GDM1 (cell line): Measurements from ENCODE around the gene ANOS1.

ENCODE experiments used
- DNase-seq: peaks from one replicate; lab custom pipeline; 2025; lab: John Stamatoyannopoulos, UW

The ANOS1 gene

DNA sequence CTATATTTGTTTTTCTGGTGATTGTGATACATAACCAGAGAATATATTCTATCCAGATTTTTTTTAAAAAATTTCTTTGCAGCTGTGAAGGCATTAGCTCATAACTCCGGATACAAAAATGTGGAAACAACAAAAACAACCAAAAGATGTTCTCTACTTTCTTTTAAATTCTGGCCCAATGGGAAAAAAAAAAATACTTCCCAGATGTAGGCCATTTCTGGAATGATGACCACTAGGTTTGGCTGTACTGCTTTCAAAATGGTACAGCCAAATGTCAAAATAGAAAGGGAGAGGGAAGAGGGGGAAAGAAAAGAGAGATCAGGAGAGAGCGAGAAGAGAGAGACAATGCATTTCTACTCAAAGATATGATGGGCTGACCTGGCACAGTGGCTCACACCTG lies 14.6 kb downstream of the ANOS1 start:
- DNase-seq: no peak

DNA sequence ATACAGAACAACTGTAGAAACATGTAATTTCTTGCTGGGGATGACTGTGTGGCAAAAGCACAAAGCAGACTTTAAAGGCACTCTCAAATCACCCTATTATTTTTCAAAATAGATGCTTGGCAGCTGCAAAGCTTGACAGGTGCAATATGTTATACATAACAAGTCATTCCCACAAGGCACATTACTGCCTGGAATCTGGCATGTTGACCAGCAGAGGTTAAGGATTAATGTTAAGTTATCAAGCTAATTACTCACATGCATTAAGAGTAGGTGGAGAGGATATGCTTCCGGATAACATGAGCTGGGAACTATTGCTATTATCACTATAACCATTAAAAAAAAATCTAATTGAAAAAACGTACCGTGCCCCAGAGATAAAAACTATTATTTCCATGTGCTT lies 17.8 kb downstream of the ANOS1 start:
- DNase-seq: no peak

DNA sequence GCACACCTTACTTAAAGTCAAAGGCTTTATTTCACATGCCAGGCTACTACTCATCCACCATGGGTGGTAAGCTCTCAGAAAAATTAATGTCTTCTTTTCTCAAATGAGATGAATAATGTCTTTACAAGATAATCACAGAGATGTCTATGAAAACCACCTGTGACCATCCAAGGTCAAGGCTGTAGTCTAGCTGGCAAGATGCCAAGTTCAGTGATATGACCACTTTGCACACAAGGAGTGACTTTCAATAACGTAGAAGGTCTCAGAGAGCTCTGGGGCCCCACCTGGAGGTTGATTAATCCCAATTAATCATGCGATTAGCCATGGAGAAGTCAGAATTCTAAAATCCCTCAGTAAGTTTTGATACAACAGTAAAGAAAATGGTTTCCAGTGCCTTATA lies 20.5 kb downstream of the ANOS1 start:
- no peak for DNase-seq

DNA sequence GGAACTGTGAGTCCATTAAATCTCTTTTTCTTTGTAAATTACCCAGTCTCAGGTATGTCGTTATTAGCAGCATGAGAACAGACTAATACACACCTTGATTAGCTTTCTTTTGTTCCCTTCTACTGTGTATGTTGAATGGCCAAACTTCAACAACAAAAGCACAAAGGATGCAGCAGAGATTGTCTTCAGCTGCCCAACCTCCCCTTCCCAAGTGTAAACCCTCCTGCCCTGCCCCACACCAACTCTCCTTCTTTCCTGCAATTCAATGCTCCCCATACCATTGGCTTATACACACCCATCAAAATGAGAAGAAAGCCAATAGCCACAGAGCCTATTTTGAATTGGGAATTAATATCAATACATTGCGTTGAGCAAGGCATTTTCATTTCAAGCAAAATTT lies 27.8 kb downstream of the ANOS1 start:
- DNase-seq: no peak

DNA sequence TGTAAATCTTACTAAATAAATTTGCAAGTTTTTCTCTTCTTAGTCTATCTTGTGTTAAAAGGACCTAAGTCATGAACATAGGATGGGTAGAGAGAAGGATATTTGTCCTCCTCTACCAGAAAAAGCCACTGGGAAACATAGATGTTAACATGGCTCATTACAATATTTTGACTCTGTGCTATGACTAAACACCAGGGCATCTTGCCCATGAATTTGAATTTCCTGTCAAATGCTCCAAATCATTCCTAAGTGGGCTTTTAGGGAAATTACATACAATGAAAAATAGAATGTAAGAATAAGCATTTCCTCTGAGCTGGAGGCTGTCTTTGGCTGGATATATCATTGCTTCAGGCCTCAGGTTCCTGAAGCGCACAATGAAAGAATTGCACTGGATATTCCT lies 39.1 kb downstream of the ANOS1 start:
- DNase-seq: no peak

DNA sequence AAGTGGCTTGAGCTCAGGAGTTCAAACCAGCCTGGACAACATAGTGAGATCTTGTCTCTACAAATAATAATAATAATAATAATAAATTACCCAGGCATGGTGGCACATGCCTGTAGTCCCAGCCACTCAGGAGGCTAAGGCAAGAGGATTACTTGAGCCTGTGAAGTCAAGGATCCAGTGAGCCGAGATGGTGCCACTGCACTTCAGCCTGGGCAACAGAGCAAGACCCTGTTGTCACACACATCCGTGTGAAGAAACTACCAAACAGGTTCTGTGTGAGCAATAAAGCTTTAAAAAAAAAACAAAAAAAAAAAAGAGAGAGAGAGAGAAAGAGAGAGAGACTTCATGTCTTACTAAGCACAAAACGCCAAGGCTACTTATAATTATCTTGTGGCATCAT lies 42.5 kb downstream of the ANOS1 start:
- DNase-seq: no peak

DNA sequence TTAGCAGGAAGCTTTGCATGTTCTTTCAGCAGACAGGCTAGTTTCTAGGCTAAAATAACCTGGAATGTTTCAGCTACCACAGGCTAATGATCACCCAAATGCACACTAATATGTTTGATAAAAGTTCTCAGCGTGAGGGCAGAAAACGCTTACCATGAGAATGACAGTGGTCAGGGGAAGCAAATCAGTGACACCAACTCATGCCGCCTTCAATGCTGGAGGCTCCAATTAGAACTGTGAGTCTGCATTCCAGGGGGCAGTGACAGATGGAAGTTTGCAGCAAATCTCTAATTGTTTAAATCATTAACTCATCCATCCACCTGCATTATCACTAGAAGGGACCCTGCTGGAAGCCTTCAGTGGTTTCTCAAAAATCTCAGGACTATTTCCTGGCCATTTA lies 43.2 kb downstream of the ANOS1 start:
- no peak for DNase-seq

DNA sequence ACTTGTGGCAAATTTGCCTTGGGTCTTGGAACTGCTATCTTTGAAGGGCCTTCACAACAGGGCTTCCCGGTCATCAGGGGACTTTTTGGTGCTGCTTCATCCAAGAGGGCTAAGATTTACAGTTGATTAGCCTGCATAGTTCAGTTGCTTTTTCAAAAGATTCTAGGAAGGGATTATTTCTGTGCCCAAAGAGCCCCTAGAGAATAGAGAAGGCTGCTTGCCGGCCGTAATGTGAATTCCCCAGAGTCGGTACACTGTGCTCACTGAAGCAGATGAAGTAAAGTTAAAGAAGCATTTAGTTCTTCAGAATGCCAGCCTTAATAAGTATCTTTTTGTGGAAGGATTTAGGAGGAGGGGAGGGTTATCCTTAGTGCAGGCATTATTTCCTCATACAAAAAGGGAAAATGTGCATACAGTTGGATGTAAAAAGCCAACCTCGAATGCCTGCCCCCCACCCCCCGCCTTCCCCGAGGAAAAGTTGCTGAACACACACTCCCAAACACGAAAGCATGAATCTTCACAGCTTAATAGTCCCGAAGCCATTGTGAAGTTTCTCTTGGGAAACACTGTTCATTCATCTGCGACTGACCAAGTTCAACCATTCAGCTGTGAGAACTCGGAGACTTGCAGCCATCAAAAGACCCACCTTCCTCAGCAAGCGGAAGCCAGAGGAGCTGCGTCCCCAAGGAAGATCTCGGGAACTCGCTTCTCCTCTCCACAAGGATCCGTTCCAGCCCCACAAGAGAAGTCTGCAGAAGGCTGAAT lies 47.6 kb downstream of the ANOS1 start:
- no peak for DNase-seq

DNA sequence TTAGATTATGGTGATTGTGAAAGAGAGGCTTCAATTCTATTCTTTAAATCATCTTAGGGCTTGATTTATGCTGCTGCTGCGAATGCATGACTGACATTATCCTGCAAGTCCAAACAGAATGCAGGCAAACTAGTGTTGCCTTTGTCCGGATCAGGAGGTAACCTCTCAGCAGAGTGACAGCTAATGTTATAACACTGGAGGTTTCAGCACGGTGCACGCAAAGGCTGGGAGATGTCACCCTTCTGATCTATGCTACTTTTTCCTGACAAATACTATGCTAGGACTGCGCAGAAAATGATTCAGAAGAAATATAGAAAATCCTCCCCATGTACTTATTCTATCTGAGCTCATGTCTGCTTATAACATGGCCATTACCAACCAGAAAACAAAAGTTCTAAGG lies 48.2 kb downstream of the ANOS1 start:
- no peak for DNase-seq

DNA sequence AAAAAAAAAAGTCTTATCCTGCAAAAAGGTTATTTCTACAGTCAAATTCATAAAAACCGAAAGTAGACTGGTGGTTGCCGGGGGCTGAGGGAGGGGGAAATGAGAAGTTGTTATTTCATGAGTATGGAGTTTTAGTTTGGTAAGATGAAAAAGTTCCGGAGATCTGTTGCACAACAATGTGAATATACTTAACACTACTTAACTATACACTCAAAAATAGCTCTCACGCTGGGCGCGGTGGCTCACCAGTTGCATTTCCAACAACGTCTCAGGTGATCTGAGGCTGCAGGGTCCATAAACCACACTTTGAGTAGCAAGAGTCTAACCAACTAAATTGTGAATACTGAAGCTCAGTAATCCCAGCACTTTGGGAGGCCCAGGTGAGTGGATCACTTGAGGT lies 52.4 kb downstream of the ANOS1 start:
- no peak for DNase-seq

DNA sequence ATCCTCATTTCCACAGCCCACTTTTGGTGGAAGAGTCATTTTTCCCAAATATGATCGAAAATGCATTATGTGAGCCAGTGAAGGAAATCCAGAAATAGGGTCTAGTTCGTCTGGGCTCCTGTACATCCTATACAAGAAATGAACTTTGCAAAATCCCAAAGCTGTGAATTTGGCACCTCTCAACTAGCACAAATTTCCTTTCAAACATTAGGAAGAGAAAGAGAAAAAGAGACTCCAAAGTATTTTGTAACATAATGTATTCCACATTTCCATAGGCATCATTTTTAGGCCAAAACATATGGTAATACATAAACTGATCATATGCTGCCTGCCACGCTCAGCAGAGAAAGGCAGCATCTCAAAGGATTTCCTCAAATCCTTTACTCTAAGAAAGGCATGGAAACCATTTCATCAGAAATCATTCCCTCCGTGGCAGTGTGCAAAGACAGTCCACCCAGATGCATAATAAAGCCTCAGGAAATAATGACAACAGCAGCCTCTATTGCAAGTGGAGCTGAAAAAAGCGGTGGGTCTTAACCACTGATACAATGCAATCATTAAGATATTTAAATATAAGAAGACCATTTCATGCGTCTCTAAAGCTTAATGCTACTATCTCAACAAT lies 56.8 kb downstream of the ANOS1 start:
- no peak for DNase-seq

DNA sequence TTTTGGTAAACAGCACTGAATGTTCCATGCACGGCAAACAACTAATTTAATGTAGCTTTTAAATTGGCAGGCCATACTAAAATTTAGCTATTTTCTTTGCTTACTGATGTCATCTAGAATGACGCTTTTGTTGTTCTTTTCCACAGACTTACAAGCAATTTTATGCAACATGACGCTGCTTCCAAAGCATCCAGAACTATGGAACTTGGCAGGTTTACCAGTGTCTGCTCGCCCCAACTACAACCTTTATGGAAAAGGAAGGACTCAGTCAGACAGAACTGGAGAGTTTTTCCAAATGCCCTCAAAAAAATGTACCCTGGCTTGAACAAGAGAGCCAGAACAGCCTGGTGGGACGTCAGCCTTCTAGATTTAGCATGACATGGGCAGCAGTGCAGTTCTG lies 58.7 kb downstream of the ANOS1 start:
- no peak for DNase-seq

DNA sequence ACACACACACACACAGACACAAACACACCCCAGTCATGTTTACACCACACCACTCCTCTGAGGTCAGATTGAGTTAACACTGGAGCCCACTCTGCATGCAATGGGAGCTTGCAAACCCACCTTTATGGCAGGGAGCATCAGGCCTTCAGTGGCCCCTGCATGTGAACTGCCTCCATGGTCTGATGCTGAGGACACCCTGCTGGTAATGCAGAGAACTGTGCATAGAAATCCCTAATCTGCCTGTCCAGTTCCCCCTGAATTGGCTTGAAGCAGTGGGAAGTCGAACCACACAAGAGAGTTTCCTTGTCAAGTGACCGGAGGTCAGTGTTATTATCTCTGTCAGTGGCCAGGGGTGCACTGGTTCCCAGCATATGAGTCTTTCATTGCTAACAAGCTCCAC lies 59.8 kb downstream of the ANOS1 start:
- DNase-seq: no peak

DNA sequence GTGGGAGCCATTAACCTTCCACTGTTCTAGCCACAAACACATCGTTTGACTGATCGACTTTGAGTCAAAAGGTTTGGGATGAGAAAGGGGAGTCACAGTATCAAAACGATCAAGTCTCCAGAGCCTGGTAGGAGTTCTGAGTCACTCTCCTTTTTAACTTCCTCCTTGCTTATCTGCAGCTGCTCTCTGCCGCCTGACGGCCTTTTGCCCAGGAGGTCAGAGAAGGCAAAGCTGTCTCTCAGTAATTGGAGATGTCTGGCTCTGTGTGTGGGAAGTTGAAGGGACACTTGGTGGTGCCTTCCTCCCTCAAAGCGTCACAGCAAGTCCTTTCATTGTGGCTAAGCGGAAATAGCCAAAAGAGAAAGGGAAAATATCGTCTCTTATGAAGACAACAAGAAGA lies 63.1 kb downstream of the ANOS1 start:
- no peak for DNase-seq

DNA sequence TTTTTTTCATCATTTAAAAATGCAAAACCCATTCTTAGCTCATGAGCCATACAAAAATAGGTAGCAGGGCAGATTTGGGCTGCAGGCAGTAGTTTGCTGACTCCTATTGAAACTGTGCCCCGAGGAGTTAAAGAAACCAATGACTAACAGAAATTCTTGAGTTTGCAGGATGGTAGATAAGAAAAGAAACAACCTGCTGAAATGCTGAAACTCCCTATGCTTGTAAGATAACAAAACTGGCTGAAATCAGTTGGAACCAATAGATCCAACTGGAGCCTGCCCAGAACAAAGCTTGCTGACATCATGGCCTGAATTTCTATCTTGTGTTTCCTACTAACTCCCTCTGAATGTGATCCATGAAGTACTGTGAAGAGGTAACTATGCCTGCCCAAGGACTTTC lies 68.6 kb downstream of the ANOS1 start:
- no peak for DNase-seq

DNA sequence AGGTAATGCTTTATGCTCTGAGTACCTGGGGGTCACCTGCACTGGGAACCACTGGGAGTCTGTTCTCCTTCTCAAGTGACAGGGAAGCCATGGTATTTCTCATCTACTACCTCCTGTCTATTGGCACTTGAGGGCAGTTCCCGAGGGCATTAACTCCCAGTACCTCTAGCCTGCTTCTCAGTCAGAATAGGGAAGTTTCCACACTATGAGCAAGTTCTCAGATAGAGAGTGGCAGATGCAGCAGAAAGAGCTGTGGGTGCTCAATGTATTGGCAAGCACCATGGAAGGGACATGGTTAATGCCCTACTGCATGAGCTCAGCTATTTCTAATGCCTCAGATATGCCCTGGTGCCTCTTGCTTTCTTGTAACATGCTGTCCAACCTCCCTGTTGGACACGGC lies 74.1 kb downstream of the ANOS1 start:
- DNase-seq: no peak

DNA sequence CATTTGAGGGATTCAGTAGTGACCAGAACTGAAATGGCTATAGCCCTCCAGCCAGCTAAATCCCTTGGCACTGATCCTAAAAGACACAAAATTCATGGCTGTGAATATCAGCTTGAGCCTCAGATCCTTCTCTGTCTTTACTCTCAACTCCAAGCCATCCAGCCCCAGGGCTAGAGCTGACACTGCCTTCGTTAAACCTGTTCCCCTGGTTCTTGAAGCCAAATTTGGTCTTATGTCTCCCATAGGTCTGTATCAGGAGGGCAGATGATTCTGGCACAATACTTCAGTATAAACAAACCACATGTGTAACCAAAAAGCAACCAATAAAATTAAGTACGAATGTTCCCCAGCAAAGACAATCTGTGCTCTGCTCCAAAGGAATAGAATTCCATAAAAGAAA lies 78.0 kb downstream of the ANOS1 start:
- DNase-seq: no peak

DNA sequence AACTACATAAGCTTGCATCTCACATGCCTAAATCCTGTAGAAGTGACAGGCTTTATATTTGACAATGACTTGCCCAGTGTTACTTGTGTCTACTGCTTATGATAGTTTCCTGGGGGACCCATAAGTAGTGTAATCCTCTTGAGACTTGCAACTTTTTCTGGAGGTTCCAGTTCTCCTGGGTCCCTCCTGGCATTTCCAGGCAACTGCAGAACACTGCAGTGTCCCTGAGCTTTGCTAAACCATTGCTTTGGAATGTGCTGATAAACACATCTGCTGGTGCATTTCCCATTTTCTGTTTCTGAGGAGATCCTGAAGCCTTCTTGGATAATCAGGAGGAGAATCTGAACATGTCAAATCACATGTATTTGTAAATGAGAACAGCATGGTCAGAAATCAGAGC lies 82.0 kb downstream of the ANOS1 start:
- no peak for DNase-seq

DNA sequence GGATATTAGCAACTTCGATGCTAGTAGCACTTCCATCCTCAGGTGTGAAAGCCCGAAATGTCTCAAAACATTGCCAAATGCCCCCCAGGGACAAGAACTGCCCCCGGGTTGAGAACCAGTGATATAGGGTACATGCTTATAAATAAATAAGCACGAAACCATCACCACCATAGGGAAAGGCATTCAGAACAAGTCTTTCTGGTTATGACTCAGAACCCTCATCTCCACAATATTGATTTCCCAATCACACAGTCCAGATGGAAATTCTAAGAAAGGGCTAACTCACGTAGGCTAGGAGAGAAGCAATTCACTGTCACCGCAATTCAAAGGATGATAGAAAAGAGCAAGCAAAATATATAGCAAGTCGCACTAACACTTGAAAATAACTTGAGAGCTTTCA lies 84.8 kb downstream of the ANOS1 start:
- no peak for DNase-seq

DNA sequence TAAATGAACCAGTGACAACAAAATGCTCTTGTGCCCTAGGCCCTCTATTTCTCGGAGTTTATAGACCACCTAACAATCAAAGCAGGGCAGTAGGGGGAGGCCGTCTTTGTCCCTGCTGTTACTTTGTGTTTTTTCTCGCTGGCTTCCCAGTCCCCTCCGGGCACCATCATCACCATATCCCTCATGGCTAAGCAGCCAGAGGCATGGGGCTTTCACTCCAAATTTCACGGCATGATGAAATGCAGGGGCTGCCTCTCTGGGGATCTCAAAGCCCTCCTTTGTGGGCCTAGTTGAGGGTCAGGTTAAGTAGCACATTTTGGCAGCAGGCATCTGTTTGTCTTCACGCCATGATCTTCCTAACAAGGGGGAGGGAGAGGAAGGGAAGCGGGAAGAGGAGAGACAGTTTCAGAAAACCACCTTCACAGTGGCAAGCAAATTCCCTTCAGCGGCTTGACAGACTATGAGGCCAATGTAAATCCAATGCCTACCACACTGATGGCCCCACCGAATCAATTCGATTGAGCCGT lies 91.9 kb downstream of the ANOS1 start:
- no peak for DNase-seq

DNA sequence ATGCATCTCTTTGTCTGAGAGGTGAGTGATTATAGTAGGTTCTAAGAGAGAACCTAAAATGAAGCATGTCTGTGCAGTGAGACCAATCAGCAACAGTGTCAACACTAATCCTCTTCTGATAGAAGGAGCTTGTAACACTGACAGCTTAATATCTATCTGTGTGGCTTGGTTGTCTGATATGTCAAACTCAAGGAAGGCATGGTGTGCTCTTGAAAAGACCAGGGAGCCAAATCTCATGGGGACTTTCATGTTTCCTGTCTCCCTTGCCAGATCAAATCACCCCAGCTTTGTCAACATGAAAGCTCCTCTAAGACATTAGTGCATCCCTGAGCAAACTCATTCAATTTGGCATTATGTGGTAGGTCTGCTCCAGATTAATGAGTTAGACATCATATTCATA lies 95.4 kb downstream of the ANOS1 start:
- DNase-seq: no peak

DNA sequence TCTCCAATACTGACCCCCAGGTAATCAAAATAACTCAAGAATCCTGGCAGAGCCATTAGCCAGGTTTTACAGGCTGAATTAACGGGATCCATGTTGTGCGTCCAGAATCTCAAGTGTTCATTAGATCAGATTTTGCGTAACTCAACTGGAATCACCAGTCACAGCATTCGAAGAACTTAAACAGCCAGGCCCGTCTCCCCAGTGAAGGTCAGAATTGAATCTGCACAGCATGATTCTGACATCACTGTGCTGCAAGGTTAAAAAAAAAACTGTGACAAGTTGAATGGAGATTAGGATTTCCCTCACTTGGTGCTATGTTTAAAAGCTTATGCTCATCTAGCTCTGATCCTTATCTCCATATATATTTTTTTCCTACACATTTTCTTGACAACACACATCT lies 96.1 kb downstream of the ANOS1 start:
- DNase-seq: no peak

DNA sequence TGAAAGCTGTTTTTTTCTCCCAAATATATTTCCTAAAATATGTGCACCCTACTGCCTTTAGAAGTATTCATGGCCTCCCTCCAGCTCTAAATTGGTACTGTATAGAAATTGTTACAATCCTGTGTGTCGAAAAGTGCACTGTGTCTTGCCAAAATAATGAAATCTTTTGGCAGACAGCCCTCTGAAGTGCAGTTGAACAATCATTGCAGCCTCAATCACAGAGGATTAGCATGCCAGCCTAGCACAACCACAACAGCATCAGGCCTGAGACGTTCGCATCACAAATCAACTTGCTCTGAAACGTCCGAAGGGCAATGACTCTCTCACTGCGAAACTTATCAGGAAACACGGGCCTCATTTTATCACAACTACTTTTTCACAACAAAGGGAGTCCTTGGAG lies 99.0 kb downstream of the ANOS1 start:
- no peak for DNase-seq

DNA sequence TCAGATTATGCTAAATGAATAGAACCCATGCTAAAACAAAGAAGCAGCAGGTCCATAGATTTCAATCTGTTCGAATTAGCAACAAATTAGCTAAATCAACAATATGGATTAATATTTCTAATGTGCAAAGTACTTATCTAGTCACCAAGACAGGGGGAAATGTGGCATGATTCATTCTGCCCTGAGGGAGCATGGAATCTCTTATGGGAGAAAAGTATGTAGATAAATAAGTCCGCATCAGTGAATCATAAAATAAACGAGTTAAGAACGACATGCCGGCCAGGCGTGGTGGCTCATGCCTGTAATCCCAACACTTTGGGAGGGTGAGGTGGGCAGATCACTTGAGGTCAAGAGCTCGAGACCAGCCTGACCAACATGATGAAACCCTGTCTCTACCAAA lies 102.1 kb downstream of the ANOS1 start:
- no peak for DNase-seq
